Occipital lobe (tissue), 2 donors: ENCODE data around the gene SNRPD3. TPM values are rescaled to one million over a fixed set of nuclear protein-coding genes. Genes with fewer than 3 reads are reported as not detected.
A peak's percentile ranks its signal among the peaks of the same experiment; 100 is the strongest.

ENCODE experiments used
- DNase-seq: peaks from one replicate; lab custom pipeline; 2025; lab: John Stamatoyannopoulos, UW
- total RNA-seq: library from RNA; depleted of rRNA; stranded (reverse); fragments of >200 nt; gene quantifications from one replicate; pipeline ENCODE4 v1.2.3, GENCODE V29; 2014

The SNRPD3 gene
- total RNA-seq, 1 donor from 2014 or later, result 124 TPM

DNA sequence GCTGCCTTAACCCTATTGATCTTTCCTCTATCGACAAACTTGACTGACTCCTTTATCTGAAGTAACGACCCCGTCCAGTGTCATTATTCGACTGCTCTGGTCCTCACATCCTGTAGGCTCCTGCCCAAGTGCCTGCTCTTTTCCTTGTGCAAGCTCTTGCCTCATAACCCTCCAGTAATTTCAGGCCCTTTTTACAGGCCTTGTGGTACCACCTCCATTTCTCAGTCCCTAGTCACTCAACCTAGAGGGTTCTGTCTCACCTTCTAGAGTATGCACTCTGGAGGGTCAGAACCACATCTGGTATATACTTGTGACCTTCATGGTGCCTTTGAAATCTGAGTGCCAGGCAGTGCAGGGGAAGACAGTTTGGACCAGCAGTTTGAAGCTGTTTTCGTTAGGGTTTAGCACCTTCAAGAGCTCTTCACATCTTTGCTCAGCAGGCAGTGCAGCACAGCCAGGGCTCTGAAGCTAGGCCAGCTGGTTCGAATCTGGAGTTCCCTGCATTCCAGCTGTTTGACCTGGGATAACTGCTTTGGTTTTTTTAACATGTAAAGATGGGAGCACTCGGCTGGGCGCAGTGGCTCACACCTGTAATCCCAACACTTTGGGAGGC, 11.2 kb downstream of the SNRPD3 start:
- DNase-seq, result no peak

DNA sequence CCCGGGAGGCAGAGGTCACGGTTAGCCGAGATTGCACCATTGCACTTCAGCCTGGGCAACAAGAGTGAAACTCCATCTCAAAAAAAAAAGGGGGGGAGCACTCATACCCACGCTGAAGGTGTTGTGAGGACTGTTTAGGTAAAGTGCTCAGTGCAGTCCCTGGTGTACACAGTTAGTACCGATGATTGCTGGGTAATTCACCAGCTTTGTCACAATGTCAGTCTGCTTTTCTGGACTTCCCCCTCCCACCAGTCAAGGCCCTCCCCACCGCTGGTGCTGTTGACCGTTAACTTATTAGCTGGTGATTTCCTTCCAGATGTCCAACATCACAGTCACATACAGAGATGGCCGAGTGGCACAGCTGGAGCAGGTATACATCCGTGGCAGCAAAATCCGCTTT, 11.9 kb downstream of the SNRPD3 start:
- no peak for DNase-seq

DNA sequence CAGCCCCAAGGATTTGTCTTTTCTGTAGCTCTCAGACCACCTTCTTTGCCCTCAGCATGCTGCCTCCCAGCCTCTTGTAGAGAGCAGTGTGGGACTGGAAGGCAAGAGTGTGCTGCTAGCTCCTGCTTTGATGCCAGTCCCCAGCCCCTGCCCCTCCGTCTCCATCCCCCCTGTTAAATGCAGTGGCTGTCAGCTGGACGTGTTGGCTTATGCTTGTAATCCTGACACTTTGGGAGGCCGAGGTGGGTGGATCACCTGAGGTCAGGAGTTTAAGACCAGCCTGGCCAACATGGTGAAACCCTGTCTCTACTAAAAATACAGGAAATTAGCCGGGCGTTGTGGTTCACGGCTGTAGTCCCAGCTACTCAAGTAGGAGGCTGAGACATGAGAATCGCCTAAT, 15.5 kb downstream of the SNRPD3 start:
- no peak for DNase-seq

DNA sequence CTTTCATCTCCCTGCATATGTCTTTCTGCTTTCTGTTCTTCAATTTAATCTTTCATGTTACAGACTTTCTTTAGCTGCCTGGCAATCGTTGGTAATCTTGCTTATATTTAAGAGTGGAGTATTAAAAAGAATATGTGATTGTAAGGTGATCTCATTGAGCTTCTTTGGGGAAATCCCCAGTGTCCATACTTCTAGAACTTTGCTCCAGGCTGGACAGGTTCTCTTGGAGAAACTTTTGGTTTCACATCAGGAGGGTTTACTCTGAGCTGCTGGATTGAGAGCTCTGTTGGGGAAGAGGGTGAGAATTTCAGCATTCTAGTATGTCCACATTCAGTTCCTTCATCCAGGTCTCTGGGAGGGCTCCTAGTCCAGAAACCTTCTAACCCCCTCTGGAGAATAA, 21.0 kb downstream of the SNRPD3 start:
- no peak for DNase-seq

DNA sequence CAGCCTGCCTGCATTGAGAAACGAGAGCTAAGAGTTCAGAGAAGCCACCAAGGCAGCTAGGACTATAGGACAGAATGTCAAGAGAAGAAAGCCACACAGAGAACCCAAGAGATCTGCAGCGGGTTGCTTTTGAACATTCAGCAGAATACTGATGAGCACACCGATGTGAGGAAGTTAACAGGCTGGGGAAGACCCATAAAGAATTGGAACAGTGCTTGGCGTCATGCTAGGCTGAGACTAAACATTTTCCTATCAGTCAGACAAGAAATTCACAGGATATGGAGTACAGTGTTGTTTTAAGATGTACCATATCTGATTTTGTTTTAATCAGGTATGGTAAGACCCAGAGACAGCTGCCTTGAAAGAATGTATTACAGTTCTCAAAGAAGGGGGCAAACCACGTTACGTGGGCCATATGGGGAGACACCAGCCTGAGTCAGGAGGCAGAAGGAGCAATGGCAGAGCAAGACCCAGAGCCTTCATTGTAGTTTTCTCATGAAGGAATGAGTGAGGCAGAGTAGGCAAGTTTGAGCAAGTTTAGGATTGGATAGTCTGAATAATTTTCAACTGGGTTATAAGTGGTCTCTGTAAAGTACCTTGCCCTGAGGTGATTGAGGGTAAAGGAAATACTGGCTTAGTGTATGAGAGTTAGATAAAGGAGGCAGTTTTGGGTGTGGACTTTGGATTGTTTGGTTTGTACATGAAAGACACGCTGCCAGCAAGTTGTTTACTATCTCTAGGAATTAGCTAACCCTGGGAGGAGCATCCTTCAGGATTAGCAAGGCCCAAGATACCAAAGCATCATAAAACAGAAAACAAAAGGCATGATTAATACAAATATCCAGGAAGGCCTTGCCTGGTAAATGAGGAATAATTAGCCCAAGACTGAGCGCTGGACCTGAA, 22.8 kb downstream of the SNRPD3 start:
- DNase-seq, result no peak

DNA sequence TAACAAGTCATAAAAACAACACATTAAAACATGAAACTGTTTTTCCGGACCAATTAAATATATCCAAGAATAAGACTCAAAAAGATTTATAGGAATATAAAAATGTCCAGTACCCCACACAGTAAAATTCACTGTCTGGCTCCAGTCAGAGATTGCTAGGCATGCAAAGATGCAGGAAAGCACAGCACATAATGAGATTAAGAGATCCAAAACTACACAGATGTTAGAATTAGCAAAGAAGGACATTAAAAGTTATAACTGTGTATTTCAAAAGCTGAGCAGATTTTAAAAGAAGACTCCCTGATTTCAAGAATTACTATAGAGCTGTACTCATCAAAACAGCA, 23.4 kb downstream of the SNRPD3 start:
- no peak for DNase-seq

DNA sequence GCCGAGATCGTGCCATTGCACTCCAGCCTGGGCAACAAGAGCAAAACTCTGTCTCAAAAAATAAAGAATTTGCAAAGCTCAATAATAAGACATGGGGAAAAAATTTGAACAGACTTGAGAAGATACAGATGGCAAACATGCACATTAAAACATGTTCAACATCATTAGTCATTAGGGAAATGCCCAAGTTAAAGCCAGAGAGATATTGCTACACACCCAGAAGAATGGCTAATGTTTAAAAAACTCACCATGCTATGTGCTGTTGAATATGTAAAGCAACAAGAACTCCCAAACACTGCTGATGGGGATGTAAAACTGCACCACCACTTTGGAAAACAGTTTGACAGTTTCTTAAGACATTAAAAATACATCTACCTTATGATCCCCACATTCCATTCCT, 24.5 kb downstream of the SNRPD3 start:
- DNase-seq, result no peak

DNA sequence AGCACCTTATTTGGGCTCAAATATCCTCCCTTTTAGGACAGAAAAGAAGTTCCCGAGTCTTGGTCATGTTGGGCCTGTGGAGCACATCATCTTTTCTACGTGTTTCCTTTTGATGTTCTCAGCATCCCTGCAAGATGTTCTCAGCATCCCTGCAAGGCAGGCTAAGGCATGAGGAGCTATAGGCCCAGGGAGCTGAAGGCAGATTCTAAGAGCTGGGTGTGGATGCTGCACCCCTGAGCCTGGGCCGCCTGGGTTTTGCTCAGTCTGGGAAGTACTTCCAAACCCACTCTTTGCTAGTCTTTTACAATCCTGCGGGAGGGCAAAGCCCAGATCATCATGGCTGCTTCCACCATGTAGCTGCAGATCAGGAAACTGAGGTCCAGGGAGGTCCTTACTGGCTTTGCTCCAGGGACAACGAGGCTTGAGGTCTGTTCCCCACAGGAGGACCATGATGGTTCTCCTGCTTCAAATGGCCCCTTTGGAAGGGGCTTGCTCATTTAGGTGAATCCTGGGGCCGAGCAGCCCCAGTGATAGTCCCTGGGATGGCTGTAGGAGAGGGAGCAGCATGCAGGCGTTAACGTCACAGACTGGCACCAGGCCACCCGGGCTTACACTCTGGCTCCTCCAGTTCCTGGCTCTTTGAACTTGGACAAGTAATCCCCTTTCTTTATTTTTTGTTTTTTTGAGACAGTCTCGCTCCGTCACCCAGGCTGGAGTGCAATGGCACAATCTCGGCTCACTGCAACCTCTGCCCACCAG, 26.4 kb downstream of the SNRPD3 start:
- DNase-seq, result no peak

DNA sequence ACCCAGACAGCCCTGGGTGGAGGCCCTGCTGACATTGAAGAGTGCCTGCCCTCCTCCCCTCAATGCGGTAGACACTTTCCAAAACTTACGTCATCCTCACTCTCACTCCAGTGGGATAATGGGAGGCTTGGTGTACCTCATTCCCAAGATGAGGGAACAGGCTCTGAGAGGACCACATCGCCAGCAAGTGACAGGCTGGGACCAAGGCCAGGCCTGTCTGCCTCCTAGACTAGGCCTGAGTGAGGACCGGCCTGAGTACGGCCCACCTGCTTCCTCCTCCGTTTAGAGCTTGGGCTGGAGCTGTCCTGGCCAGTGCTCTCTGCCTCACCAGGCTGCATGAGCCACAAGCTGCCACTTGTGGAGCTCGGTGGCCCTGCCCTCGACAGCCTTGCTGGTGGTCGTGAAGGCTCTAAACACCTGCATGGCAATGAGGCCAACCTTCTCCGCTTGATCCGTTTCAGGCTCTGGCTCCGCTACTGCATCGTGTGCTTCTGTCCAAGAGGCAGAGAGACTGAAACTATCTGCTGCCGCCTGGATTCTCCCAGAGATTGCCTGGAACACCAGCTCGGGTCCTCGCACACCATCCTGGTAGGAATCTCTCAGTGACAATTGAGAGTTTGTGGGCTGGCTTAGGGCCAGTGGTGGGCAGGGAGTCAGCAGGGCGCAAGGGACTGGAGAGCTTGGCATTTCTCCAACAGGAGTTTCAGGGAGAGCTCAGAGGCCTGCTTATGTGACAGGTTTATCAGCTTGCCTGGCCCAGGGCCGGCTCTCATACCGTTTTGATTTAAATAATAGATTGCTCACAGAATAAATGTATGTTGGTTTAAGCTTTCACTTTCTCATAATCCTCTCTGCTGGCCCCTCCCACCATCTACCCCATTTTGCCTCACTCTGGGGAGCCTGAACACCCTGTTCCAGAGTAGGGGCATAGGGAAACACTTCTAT, 27.7 kb downstream of the SNRPD3 start:
- DNase-seq, result no peak

DNA sequence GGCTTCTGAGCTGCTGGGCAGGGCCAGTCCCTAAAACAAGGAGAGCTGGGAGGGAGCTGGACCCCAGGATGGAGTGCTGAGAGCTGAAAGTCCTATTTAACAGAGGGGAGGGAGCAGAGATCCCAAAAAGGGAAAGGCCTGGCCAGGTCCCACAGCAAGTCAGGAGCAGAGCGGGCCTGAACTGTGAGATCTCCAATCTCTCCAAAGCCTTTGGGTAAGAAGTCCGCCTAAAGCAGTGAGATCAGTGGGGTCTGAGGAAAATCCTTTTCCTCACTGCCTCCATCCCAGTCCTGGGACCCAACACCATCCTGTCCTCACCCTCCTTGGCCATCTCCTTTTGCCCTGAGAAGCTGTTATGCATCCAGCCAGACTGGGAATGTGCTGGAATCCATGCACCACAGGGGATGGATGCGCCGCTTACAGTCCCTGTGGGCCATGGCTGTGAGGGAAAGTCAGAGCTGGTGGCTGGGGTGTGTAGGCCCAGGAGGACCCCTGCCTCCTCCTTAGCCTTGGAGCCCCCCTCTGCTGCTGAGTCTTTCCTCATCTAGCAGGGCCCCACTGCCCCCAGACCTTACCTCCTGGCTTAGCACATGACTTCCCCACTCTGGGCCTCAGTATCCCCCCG, 28.5 kb downstream of the SNRPD3 start:
- no peak for DNase-seq

DNA sequence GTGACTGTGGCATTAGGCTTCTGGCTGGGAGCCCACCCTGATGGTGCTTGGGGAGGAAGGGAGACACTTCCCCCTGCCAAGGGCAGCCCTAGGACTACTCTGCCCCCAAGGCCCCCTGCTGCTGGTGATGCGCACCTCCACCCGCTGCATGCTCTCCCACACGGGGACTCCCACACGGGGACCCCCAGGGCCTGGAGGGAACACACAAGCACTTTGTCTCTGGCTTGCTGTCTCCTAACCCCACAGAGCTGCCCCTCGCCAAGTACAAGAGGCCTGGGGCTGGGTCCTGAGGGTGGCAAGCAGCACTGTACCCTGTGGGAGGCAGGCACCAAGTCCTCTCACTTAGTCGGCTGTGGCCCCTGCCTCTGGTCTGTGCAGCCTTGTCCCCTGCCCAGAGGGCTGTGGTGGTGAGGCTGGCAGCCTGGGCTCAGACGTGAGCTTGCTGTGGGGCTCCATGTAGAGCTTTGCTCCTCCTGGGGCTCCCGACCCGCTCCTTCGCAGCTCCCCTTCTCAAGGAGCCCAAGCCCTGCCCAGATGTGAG, 29.1 kb downstream of the SNRPD3 start:
- no peak for DNase-seq

DNA sequence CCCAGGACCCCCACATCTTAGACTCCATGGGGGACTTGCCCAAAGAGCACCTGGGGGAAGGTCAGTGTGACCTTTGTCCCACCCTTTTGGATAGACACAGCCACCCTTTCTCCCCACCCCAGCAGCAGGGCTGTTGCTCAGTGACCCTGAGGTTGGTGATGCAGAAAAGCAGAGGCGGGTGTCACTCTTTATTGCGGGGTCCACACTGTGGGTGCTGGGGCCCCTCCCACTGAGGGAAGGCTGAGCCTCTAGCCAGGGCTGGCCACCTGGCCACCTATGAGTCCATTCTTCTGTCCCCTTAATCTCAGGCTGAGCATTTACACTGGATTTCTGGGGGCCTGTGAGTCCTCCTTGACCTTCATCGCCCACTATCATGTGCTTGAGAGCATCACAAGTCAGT, 29.7 kb downstream of the SNRPD3 start:
- DNase-seq, result no peak

DNA sequence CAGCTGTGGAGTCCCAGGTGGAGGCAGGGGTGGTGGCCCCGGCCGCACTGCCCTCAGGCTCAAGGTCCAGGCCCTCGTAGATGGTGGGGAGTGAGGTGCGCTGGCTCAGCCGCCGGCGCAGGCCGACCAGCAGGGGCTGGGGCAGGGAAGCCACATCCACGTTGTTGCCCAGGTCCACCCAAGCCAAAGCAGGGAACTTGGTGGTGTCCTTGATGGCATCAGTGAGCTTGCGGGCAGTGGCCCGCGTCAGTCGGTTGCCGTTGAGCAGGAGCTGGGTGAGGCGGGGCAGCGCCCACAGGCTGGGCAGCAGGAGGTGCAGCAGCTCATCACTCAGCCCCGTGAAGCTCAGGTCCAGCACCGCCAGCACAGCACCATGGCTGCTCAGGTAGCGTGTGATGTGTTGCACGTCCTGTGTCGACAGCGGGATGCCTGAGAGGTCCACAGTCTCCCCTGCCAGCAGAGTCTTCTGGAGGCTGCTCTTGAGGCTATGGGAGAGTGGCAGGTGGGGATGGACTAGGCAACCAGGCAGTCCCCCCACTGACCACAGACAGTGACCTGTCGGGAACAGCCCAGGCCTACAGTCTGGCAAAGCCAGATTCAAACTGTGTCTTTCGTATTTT, 30.2 kb downstream of the SNRPD3 start:
- DNase-seq, result no peak

DNA sequence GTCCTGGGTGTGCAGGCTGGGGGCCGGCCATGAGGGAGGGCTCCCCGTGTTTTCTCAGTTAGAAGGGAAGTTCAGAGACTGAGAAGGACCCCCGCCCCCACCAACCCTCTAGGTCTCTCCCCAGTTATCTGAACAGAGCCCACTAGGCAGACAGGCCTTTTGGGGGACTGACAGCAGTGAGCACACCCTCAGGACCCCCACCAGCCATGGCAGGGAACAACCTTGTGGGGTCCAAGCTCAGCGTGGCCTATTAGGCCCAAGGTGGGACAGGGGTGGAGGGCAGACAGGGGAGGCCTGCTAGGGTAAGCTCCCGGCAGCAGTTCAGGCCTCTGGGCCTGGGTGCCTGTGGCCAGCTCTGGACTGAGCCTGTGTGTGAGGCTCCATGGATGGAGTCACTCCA, 31.5 kb downstream of the SNRPD3 start:
- no peak for DNase-seq

DNA sequence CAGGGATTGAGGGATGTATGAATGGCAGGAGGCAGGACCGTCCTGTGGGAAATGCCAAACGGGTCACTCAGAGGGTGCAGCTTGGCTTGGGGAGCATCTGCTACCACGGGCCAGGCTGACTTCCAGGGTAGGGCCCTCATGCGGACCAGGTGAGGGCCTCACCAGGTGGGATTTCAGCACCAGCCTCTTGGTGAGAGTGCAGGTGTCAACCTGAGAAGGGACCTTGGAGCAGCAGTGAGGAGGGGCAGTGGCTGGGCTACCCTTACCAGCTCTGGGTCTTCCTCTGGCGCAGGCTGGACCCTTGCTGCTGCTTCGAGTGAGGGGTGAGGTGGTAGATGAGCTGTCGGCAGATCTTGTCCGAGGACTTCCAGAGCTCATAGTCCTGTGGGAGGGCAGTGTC, 32.1 kb downstream of the SNRPD3 start:
- no peak for DNase-seq

DNA sequence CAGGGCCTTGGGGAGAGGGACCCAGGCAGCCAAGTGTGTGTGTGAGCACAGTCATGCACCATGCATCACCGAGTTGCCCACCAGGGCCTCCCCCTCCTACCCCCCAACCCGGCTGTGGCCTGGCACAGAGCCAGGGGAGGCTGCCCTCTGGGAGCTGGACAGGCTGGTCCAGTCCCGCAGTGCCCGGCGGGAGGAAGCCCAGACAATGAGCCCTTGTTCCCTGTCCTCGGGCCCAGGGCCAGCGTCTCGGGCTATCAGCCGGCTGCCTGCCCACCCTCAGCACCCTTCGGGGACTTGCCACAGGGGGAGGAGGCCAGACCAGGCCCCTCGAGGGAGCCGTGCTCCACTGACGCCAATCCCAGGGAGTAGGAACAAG, 32.6 kb downstream of the SNRPD3 start:
- DNase-seq, result peak; percentile 74

DNA sequence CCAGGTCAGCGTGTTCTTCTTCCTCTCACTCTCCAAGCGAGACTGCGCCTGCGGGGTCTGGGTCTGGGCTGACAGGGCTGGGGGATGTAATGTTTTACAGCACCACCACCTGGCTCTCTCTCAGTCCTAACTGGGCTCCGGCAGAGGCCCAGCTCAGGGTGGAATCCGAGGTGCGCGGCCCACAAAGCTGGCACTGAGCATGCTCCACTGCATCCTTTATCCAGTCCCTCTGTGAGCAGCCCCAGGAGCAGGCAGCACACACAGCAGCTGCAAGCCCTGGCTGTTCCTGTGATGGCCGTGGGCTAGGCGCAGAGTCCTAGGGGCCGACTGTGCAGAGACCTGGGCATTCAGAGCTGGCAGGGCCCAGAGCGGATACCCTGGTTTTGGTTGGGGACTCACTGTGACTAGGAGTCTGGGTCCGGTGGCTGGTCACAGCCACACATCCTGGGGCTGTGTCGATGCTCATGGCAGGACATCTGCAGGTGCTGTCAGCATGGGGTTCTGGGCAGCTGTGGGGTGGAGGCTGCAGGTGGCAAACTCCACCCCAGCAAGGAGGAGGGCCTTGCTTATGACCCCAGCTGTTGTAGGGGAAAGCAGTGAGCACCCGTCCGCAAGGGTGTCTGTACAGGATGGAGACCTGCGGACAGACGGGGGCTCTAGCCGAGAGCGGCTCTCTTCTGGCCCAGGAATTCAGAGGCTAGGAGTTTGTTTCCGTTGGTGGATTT, 33.1 kb downstream of the SNRPD3 start:
- no peak for DNase-seq

DNA sequence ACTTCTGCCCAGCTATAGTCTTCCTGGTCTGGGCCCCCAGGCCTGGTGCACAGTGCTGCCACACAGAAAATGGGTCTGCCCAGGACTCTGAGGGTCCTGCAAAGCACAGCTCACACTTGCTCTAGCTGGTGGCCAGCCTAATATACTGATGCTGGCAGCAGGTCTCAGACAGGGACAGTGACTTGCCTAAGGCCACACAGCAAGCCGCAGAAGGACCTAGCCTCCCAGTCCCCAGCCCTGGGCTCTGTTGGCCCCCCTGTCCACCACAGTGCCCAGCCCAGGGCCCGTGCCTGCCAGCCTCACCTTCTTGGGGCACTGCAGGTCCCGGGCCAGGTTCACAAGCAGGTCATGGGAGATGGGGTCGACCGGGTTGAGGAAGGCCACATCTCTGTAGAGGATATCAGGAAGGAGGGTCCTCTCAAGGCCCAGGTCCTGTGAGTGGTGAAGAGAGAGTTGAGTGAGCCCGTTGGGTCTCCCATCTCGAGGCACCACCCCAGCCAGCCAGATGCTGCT, 33.8 kb downstream of the SNRPD3 start:
- no peak for DNase-seq

DNA sequence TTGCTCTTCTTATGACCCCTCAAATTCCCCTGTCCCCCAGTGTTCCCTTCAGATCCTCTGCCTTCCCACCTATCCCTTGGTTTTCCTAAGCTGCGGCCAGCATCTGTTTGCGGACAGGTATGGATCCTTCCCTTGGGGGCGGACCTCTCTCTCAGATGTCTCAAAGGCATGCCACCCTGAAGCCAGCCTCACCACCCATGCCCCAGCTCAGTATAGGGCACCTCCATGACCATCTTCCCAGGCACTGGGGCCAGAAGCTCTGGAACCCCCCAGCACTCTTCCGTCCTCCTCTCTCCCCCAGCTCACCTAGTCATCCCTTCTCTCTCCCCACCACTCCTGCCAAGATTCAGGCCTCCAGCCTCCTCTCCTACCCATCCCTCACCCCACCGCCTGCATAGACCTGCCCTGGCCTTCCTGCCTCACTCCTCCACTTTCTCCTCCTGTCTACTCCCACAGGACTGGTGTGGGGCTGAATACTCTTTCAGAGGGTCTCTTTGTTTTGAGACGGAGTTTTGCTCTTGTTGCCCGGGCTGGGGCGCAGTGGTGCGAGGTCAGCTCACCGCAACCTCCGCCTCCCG, 34.9 kb downstream of the SNRPD3 start:
- no peak for DNase-seq
